Endodermal cell (in vitro differentiated cells): Measurements from ENCODE around the gene TCEANC2. TPM values are rescaled to one million over a fixed set of nuclear protein-coding genes. Genes with fewer than 3 reads are reported as not detected.

ENCODE experiments used
- DNase-seq: peaks from one replicate; pipeline ENCODE4 v3.0.0-alpha.2; 2017
- H3K27ac ChIP-seq: 2 replicates; pipeline ENCODE4 v1.5.1; 2013; ENCODE audit warnings: mild to moderate bottlenecking, low read depth, low read length, moderate library complexity
- H3K27me3 ChIP-seq: 2 replicates; pipeline ENCODE4 v1.6.1; 2013; ENCODE audit warnings: mild to moderate bottlenecking, low read length, moderate library complexity; ENCODE audit not compliant: insufficient read depth, control insufficient read depth, poor library complexity, severe bottlenecking
- H3K36me3 ChIP-seq: 2 replicates; pipeline ENCODE4 v1.7.0; 2013; ENCODE audit warnings: mild to moderate bottlenecking, low read length, moderate library complexity; ENCODE audit not compliant: control insufficient read depth, insufficient read depth
- H3K4me1 ChIP-seq: one replicate; pipeline ENCODE4 v1.7.0; 2013; ENCODE audit warnings: low read length; ENCODE audit not compliant: control insufficient read depth, insufficient read depth
- H3K4me3 ChIP-seq: 2 replicates; pipeline ENCODE4 v1.5.1; 2013; ENCODE audit warnings: mild to moderate bottlenecking, low read length, moderate library complexity
- H3K9ac ChIP-seq: 2 replicates; pipeline ENCODE4 v1.6.1; 2013; ENCODE audit warnings: mild to moderate bottlenecking, low read length, moderate library complexity; ENCODE audit not compliant: poor library complexity, severe bottlenecking; ENCODE audit errors: extremely low read depth
- H3K9me3 ChIP-seq: 2 replicates; pipeline ENCODE4 v1.6.1; 2013; ENCODE audit warnings: mild to moderate bottlenecking, low read length, moderate library complexity; ENCODE audit not compliant: control insufficient read depth
- H3K27ac Mint-ChIP-seq: 2 replicates; pipeline ENCODE4 v1.8.0; 2020; ENCODE audit warnings: mixed read lengths
- H3K27me3 Mint-ChIP-seq: 2 replicates; pipeline ENCODE4 v1.8.0; 2021; ENCODE audit warnings: mild to moderate bottlenecking, mixed read lengths; ENCODE audit not compliant: insufficient read depth
- H3K36me3 Mint-ChIP-seq: 2 replicates; pipeline ENCODE4 v1.8.0; 2020; ENCODE audit warnings: low read depth, mixed read lengths
- H3K4me1 Mint-ChIP-seq: 2 replicates; pipeline ENCODE4 v1.8.0; 2020; ENCODE audit warnings: mixed read lengths
- H3K4me3 Mint-ChIP-seq: 2 replicates; pipeline ENCODE4 v1.8.0; 2020; ENCODE audit warnings: mild to moderate bottlenecking, moderate library complexity, mixed read lengths
- H3K9me3 Mint-ChIP-seq: 2 replicates; pipeline ENCODE4 v1.8.0; 2020; ENCODE audit warnings: mild to moderate bottlenecking, mixed read lengths
- CTCF ChIP-seq: fragments of 200-600 bp; sonication (generic); conservative IDR thresholded peaks from 2 replicates; pipeline ENCODE4 v1.5.0; 2021; ENCODE audit warnings: antibody characterized with exemption, mild to moderate bottlenecking
- WGBS, 2 experiments: methylation state at CpG; one replicate each; pipeline versions ENCODE4 v1.1.5 to v1.1.7; 2013; ENCODE audit warnings: missing lambda C conversion rate in 2 of 2, mixed read lengths in 1 of 2; ENCODE audit not compliant: insufficient coverage in 1 of 2, insufficient read length in 1 of 2; 5-methylcytosine and 5-hydroxymethylcytosine counted together
- total RNA-seq, 2 donors: library from RNA; stranded (reverse); fragmentation: NEBNext Ultra II Directional in 1 of 2; extraction: Animal tissue kit (Norgen Biotek cat#: 25700) in 1 of 2; gene quantifications; 2 replicates in 1 of 2; 3 replicates in 1 of 2; pipeline ENCODE4 v1.2.1, GENCODE V29; 2021

TCEANC2 gene
- total RNA-seq, 2 donors from 2014 or later: 5.9 to 6.6 TPM

- no peak for DNase-seq
- 79 to 81% methylated on average over 5 to 11 of the region's 11 CpGs for WGBS, 2 experiments
- no peak overlapping the region for H3K27ac Mint-ChIP-seq
These were observed 64.6 kb downstream of the TCEANC2 start for GRCh38 chr1:54117815-54118563.

DNA sequence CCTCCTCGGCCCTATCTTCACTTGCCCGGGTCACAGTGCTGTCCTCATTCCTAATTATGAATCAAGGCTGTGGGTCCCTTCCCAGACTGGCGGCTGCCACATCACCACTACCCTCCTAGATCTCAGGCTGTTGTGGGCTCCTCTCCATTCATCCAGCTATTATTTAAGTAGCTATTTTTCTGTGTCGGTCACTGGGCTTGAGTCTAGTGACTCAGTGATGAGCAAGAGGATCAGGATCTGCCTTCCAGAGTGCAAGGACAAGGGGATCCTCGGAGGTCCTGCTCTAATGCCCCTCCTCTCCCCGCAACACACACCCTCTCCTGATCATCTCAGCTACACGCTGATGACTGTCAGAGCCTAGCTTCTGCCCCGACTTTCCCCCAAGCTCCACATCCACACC lies 65.3 kb downstream of the TCEANC2 start:
- no peaks in the 10 kb centered on the region for H3K9me3 Mint-ChIP-seq
- no peaks in the 10 kb centered on the region for H3K36me3 Mint-ChIP-seq
- peaks cover 5% of the 10 kb centered on the region for H3K27me3 Mint-ChIP-seq
- peaks cover 37% of the 10 kb centered on the region for H3K4me1 Mint-ChIP-seq
- Histone ChIP-seq H3K27ac (no peak overlapping the region), H3K9ac (no peak overlapping the region), H3K4me3 (no peak overlapping the region), H3K36me3 (no peaks in the 10 kb centered on the region), H3K27me3 (no peaks in the 10 kb centered on the region), H3K4me1 (peaks cover 9% of the 10 kb centered on the region), H3K9me3 (no peaks in the 10 kb centered on the region)
- no peak for TF ChIP-seq CTCF
- H3K4me3 Mint-ChIP-seq: no peak overlapping the region
- no peak overlapping the region for H3K27ac Mint-ChIP-seq
- DNase-seq: no peak
- 85 to 88% methylated on average over 1 to 8 of the region's 8 CpGs for WGBS, 2 experiments

More at GRCh38 chr1:54117815-54118563, 64.6 kb downstream of the TCEANC2 start:
- H3K27me3 ChIP-seq: no peaks in the 10 kb centered on the region
- H3K27ac ChIP-seq: no peak overlapping the region
- no peaks in the 10 kb centered on the region for H3K36me3 ChIP-seq
- no peak for TF ChIP-seq CTCF
- no peak overlapping the region for H3K4me3 Mint-ChIP-seq
- H3K4me1 ChIP-seq: peaks cover 9% of the 10 kb centered on the region
- no peaks in the 10 kb centered on the region for H3K9me3 Mint-ChIP-seq
- H3K36me3 Mint-ChIP-seq: no peaks in the 10 kb centered on the region
- peaks cover 5% of the 10 kb centered on the region for H3K27me3 Mint-ChIP-seq
- no peak overlapping the region for H3K9ac ChIP-seq
- peaks cover 37% of the 10 kb centered on the region for H3K4me1 Mint-ChIP-seq
- no peak overlapping the region for H3K4me3 ChIP-seq
- no peaks in the 10 kb centered on the region for H3K9me3 ChIP-seq

- H3K4me1 ChIP-seq: peaks cover 9% of the 10 kb centered on the region
- Mint-ChIP-seq H3K4me1 (peaks cover 40% of the 10 kb centered on the region), H3K27me3 (peaks cover 5% of the 10 kb centered on the region), H3K36me3 (no peaks in the 10 kb centered on the region), H3K27ac (no peak overlapping the region), H3K9me3 (no peaks in the 10 kb centered on the region), H3K4me3 (no peak overlapping the region)
- H3K27me3 ChIP-seq: no peaks in the 10 kb centered on the region
- no peak for DNase-seq
- H3K9me3 ChIP-seq: no peaks in the 10 kb centered on the region
- WGBS, 2 experiments: 96 to 100% methylated on average over 1 to 13 of the region's 13 CpGs
- no peaks in the 10 kb centered on the region for H3K36me3 ChIP-seq
- no peak for TF ChIP-seq CTCF
- H3K27ac ChIP-seq: no peak overlapping the region
- H3K9ac ChIP-seq: no peak overlapping the region
- H3K4me3 ChIP-seq: no peak overlapping the region
These were observed 66.8 kb downstream of the TCEANC2 start for GRCh38 chr1:54120018-54120697.
